ENCODE results near the gene CEBPB.
"Not testable (repeated sequence)": the region's sequence is repeated elsewhere in the genome, so short reads cannot be mapped to it uniquely, and the experiment has no call there.

CEBPB gene

GRCh38 chr20:50151034-50151743 lies 39.4 kb upstream of the CEBPB start:
- Histone ChIP-seq H3K9me3 (ENCODE audit: control insufficient read depth in 1 of 2, low read length in 2 of 2) (no peaks in the 10 kb centered on the region), H3K27ac (ENCODE audit: low read depth, low read length) (peak overlapping the region; percentile 6), H3K4me1 (ENCODE audit: control insufficient read depth in 1 of 2, insufficient read depth in 2 of 2, low read length in 2 of 2) (peaks cover 56 to 58% of the 10 kb centered on the region in 2 donors), H3K36me3 (ENCODE audit: control insufficient read depth in 1 of 2, insufficient read depth in 2 of 2, low read length in 2 of 2) (peaks cover 7 to 21% of the 10 kb centered on the region in 2 donors), H3K9ac (ENCODE audit: low read depth in 1 of 2, low read length in 2 of 2) (peak overlapping the region in 1 of 2 donors; percentile 7), H3K27me3 (ENCODE audit: control insufficient read depth in 1 of 2, insufficient read depth in 2 of 2, low read length in 2 of 2) (no peaks in the 10 kb centered on the region), H3K4me3 (ENCODE audit: low read depth in 1 of 2, low read length in 2 of 2) (peak overlapping the region; percentile 11 to 48)

GRCh38 chr20:50152394-50153152 lies 38.1 kb upstream of the CEBPB start:
- Histone ChIP-seq H3K4me3 (ENCODE audit: low read depth in 1 of 2, low read length in 2 of 2) (peak overlapping the region; percentile 83 to 87), H3K27ac (ENCODE audit: low read depth, low read length) (peak overlapping the region; percentile 84), H3K27me3 (ENCODE audit: control insufficient read depth in 1 of 2, insufficient read depth in 2 of 2, low read length in 2 of 2) (no peaks in the 10 kb centered on the region), H3K9ac (ENCODE audit: low read depth in 1 of 2, low read length in 2 of 2) (peak overlapping the region; percentile 82 to 90), H3K9me3 (ENCODE audit: control insufficient read depth in 1 of 2, low read length in 2 of 2) (no peaks in the 10 kb centered on the region), H3K36me3 (ENCODE audit: control insufficient read depth in 1 of 2, insufficient read depth in 2 of 2, low read length in 2 of 2) (peaks cover 7 to 12% of the 10 kb centered on the region in 2 donors), H3K4me1 (ENCODE audit: control insufficient read depth in 1 of 2, insufficient read depth in 2 of 2, low read length in 2 of 2) (peaks cover 43 to 45% of the 10 kb centered on the region in 2 donors)

- no peaks in the 10 kb centered on the region for H3K9me3 ChIP-seq (ENCODE audit: control insufficient read depth in 1 of 2, low read length in 2 of 2)
- peak overlapping the region; percentile 84 for H3K27ac ChIP-seq (ENCODE audit: low read depth, low read length)
- H3K36me3 ChIP-seq (ENCODE audit: control insufficient read depth in 1 of 2, insufficient read depth in 2 of 2, low read length in 2 of 2): peaks cover 4 to 6% of the 10 kb centered on the region in 2 donors
- peak overlapping the region; percentile 82 to 90 for H3K9ac ChIP-seq (ENCODE audit: low read depth in 1 of 2, low read length in 2 of 2)
- peak overlapping the region; percentile 83 to 87 for H3K4me3 ChIP-seq (ENCODE audit: low read depth in 1 of 2, low read length in 2 of 2)
- no peaks in the 10 kb centered on the region for H3K27me3 ChIP-seq (ENCODE audit: control insufficient read depth in 1 of 2, insufficient read depth in 2 of 2, low read length in 2 of 2)
- peaks cover 41 to 44% of the 10 kb centered on the region in 2 donors for H3K4me1 ChIP-seq (ENCODE audit: control insufficient read depth in 1 of 2, insufficient read depth in 2 of 2, low read length in 2 of 2)
Measured at GRCh38 chr20:50153153-50153499, 37.5 kb upstream of the CEBPB start.

- peak within 1 kb of the TSS; percentile 84 for H3K27ac ChIP-seq (ENCODE audit: low read depth, low read length)
- H3K9ac ChIP-seq (ENCODE audit: low read depth in 1 of 2, low read length in 2 of 2): peak within 1 kb of the TSS; percentile 82 to 94
- no peaks in the 10 kb centered on the region for H3K27me3 ChIP-seq (ENCODE audit: control insufficient read depth in 1 of 2, insufficient read depth in 2 of 2, low read length in 2 of 2)
- H3K9me3 ChIP-seq (ENCODE audit: control insufficient read depth in 1 of 2, low read length in 2 of 2): no peaks in the 10 kb centered on the region
- H3K4me3 ChIP-seq (ENCODE audit: low read depth in 1 of 2, low read length in 2 of 2): peak within 1 kb of the TSS; percentile 83 to 87
- H3K36me3 ChIP-seq (ENCODE audit: control insufficient read depth in 1 of 2, insufficient read depth in 2 of 2, low read length in 2 of 2): peaks cover 0 to under 1% of the 10 kb centered on the region in 2 donors
- peaks cover 40 to 44% of the 10 kb centered on the region in 2 donors for H3K4me1 ChIP-seq (ENCODE audit: control insufficient read depth in 1 of 2, insufficient read depth in 2 of 2, low read length in 2 of 2)
Measured at GRCh38 chr20:50153500-50154377, 36.9 kb upstream of the CEBPB start, which contains the start of gene PEDS1. TSS of gene PEDS1 (minus strand) at chr20:50153723. CDS start at chr20:50153637, 86 bp downstream.

- H3K4me1 ChIP-seq (ENCODE audit: control insufficient read depth in 1 of 2, insufficient read depth in 2 of 2, low read length in 2 of 2): peaks cover 11 to 15% of the 10 kb centered on the region in 2 donors
- not testable (repeated sequence) for H3K9ac ChIP-seq (ENCODE audit: low read depth in 1 of 2, low read length in 2 of 2); H3K27me3 ChIP-seq (ENCODE audit: control insufficient read depth in 1 of 2, insufficient read depth in 2 of 2, low read length in 2 of 2); H3K4me3 ChIP-seq (ENCODE audit: low read depth in 1 of 2, low read length in 2 of 2); H3K9me3 ChIP-seq (ENCODE audit: control insufficient read depth in 1 of 2, low read length in 2 of 2); H3K27ac ChIP-seq (ENCODE audit: low read depth, low read length); H3K36me3 ChIP-seq (ENCODE audit: control insufficient read depth in 1 of 2, insufficient read depth in 2 of 2, low read length in 2 of 2)
Measured at GRCh38 chr20:50161494-50161893, 29.1 kb upstream of the CEBPB start.

- Histone ChIP-seq H3K9ac (ENCODE audit: low read depth in 1 of 2, low read length in 2 of 2) (peak overlapping the region; percentile 15 to 33), H3K4me3 (ENCODE audit: low read depth in 1 of 2, low read length in 2 of 2) (no peak overlapping the region), H3K27ac (ENCODE audit: low read depth, low read length) (no peak overlapping the region), H3K4me1 (ENCODE audit: control insufficient read depth in 1 of 2, insufficient read depth in 2 of 2, low read length in 2 of 2) (peaks cover 14 to 16% of the 10 kb centered on the region in 2 donors), H3K27me3 (ENCODE audit: control insufficient read depth in 1 of 2, insufficient read depth in 2 of 2, low read length in 2 of 2) (no peaks in the 10 kb centered on the region), H3K9me3 (ENCODE audit: control insufficient read depth in 1 of 2, low read length in 2 of 2) (no peaks in the 10 kb centered on the region), H3K36me3 (ENCODE audit: control insufficient read depth in 1 of 2, insufficient read depth in 2 of 2, low read length in 2 of 2) (no peaks in the 10 kb centered on the region)
Measured at GRCh38 chr20:50163570-50164317, 26.9 kb upstream of the CEBPB start.

- H3K36me3 ChIP-seq (ENCODE audit: control insufficient read depth in 1 of 2, insufficient read depth in 2 of 2, low read length in 2 of 2): no peaks in the 10 kb centered on the region
- peak overlapping the region; percentile 55 to 72 for H3K4me3 ChIP-seq (ENCODE audit: low read depth in 1 of 2, low read length in 2 of 2)
- H3K9ac ChIP-seq (ENCODE audit: low read depth in 1 of 2, low read length in 2 of 2): peak overlapping the region; percentile 64 to 79
- no peaks in the 10 kb centered on the region for H3K9me3 ChIP-seq (ENCODE audit: control insufficient read depth in 1 of 2, low read length in 2 of 2)
- peaks cover 14 to 16% of the 10 kb centered on the region in 2 donors for H3K4me1 ChIP-seq (ENCODE audit: control insufficient read depth in 1 of 2, insufficient read depth in 2 of 2, low read length in 2 of 2)
- H3K27me3 ChIP-seq (ENCODE audit: control insufficient read depth in 1 of 2, insufficient read depth in 2 of 2, low read length in 2 of 2): no peaks in the 10 kb centered on the region
- peak overlapping the region; percentile 53 for H3K27ac ChIP-seq (ENCODE audit: low read depth, low read length)
Measured at GRCh38 chr20:50165684-50166554, 24.7 kb upstream of the CEBPB start.

- H3K27me3 ChIP-seq (ENCODE audit: control insufficient read depth in 1 of 2, insufficient read depth in 2 of 2, low read length in 2 of 2): no peaks in the 10 kb centered on the region
- H3K4me1 ChIP-seq (ENCODE audit: control insufficient read depth in 1 of 2, insufficient read depth in 2 of 2, low read length in 2 of 2): peaks cover 14 to 26% of the 10 kb centered on the region in 2 donors
- H3K36me3 ChIP-seq (ENCODE audit: control insufficient read depth in 1 of 2, insufficient read depth in 2 of 2, low read length in 2 of 2): no peaks in the 10 kb centered on the region
- H3K9me3 ChIP-seq (ENCODE audit: control insufficient read depth in 1 of 2, low read length in 2 of 2): no peaks in the 10 kb centered on the region
- no peak overlapping the region for H3K27ac ChIP-seq (ENCODE audit: low read depth, low read length)
- no peak overlapping the region for H3K4me3 ChIP-seq (ENCODE audit: low read depth in 1 of 2, low read length in 2 of 2)
- H3K9ac ChIP-seq (ENCODE audit: low read depth in 1 of 2, low read length in 2 of 2): no peak overlapping the region
Measured at GRCh38 chr20:50169329-50169823, 21.3 kb upstream of the CEBPB start.

All from duodenal mucosa (tissue), 2 donors.